ENCODE data around the gene RICTOR. TPM values are rescaled to one million over a fixed set of nuclear protein-coding genes. Genes with fewer than 3 reads are reported as not detected.

Gene RICTOR
- total RNA-seq, 4 donors from 2014 or later, result 21.7 to 46.7 (median 33.4) TPM

DNA sequence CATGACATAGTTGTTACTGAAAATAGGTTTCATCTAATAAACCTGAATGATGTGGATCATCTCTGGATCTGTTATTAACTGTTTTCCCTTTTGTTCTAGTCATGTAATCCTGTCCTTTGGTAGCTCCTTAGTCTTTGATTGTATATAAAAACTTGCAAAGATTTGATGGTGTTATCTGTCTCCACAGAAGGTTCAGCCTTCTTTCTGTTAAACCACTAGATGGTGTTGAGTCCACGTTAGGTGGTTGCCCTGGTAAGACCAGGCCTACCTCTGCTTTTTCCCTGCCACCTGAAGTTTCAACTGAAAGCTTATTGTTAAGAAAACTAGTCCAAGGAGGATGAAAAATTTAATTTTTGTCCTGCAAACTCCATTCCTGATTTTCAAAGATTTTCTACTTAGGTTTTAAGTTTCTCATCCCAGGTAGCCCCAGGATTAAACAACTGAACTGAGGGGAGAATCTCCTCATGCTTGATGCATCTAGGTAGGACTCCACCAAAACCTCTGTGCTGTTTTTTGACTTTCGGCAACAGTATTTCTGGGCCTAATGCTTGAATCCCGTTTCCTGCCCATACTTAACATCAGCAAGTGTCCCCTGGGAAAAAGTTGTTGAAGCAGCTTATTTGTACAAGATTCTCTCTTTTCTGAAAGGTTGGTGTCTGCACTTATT, 68.5 kb downstream of the RICTOR start:
- 90 to 94% methylated on average over 3 of the region's 3 CpGs for WGBS, 2 donors
- intact Hi-C loops (cut with DNase I; ENCODE audit: low total_unique reads), result no loop called here
- TF ChIP-seq, protein P1, sequence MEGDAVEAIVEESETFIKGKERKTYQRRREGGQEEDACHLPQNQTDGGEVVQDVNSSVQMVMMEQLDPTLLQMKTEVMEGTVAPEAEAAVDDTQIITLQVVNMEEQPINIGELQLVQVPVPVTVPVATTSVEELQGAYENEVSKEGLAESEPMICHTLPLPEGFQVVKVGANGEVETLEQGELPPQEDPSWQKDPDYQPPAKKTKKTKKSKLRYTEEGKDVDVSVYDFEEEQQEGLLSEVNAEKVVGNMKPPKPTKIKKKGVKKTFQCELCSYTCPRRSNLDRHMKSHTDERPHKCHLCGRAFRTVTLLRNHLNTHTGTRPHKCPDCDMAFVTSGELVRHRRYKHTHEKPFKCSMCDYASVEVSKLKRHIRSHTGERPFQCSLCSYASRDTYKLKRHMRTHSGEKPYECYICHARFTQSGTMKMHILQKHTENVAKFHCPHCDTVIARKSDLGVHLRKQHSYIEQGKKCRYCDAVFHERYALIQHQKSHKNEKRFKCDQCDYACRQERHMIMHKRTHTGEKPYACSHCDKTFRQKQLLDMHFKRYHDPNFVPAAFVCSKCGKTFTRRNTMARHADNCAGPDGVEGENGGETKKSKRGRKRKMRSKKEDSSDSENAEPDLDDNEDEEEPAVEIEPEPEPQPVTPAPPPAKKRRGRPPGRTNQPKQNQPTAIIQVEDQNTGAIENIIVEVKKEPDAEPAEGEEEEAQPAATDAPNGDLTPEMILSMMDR (IDR thresholded peaks at IDR 0.05), result no peak
- TF ChIP-seq POLR2A (IDR thresholded peaks at IDR 0.05), result no peak
- no peak overlapping the region for H3K4me3 ChIP-seq (ENCODE audit: low read depth, poor library complexity, severe bottlenecking)
- no peak for DNase-seq (ENCODE audit: low spot score in 2 of 2)

DNA sequence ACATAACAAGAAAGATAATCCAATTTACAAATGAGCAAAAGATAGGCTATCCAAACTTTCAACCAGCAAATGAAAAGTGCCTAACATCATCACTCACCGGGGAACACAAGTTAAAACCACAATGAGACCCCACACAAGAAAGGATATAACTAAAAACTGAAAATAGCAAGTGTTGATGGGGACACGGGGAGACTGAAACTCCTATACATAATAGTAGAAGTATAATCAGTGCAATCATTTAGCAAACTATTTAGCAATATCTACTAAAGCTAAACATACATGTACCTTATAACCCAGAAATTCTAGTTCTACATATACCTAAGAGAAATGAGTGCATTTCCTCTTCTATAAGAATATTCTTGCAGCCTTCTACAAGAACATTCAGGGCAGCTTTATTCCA, 72.5 kb downstream of the RICTOR start:
- intact Hi-C loops (cut with DNase I; ENCODE audit: low total_unique reads), result no loop called here
- DNase-seq (ENCODE audit: low spot score in 2 of 2), result no peak
- H3K4me3 ChIP-seq (ENCODE audit: low read depth, poor library complexity, severe bottlenecking), result no peak overlapping the region
- WGBS, 2 donors, result 89 to 93% methylated on average over 2 of the region's 2 CpGs
- TF ChIP-seq, protein P1 (IDR thresholded peaks at IDR 0.05), result no peak
- TF ChIP-seq POLR2A (IDR thresholded peaks at IDR 0.05), result no peak

DNA sequence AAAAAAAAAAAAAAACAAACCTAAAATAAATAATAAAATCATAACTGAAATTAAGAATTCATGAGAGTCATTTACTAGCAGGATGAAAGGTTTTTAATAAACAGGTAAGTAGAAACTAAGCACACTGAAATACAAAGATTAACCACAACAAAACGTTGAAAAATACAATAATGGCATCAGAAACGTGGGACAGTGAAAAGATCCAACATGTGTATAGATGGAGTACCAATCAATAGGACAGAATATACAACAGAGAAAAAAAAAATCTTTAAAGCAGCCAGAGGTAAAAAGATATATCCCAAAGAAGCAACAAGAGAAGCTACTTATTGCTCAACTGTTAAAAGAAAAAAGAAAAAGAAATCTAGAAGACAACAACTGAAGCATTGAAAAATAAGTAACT, 75.2 kb downstream of the RICTOR start:
- TF ChIP-seq, protein P1 (IDR thresholded peaks at IDR 0.05), result no peak
- TF ChIP-seq POLR2A (IDR thresholded peaks at IDR 0.05), result no peak
- no peak overlapping the region for H3K4me3 ChIP-seq (ENCODE audit: low read depth, poor library complexity, severe bottlenecking)
- intact Hi-C loops (cut with DNase I; ENCODE audit: low total_unique reads), result loop anchor here (10.0 kb wide), 1 partner anchor 76 kb away; the partner anchor contains the start of gene RICTOR
- 97% methylated on average over 2 of the region's 2 CpGs for WGBS, 2 donors
- no peak for DNase-seq (ENCODE audit: low spot score in 2 of 2)

DNA sequence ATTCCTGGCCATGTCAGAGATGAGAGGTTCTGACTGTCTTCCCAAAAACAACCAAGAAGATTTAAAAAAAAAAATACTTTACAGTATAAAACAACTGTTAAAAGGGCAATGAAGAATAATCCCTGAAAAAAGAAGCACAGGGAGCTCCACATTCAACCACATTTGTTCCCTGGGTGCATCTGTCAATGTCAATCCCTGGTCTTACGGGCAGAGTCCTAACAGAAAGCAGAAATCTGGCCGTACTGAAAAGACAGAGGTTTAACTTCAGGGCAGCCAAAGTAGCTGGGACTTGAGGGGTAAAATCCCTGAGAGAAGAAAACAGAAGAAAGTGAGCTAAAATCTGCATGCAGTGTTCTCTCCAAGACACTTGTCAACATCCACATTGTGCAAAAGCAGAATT, 76.6 kb downstream of the RICTOR start:
- DNase-seq (ENCODE audit: low spot score in 2 of 2), result no peak
- no peak overlapping the region for H3K4me3 ChIP-seq (ENCODE audit: low read depth, poor library complexity, severe bottlenecking)
- no peak for TF ChIP-seq POLR2A (IDR thresholded peaks at IDR 0.05)
- TF ChIP-seq, protein P1 (IDR thresholded peaks at IDR 0.05), result no peak
- WGBS, 2 donors, result 88 to 94% methylated on average over 2 of the region's 2 CpGs
- intact Hi-C loops (cut with DNase I; ENCODE audit: low total_unique reads), result loop anchor here (10.0 kb wide), 1 partner anchor 77 kb away; the partner anchor contains the start of gene RICTOR

DNA sequence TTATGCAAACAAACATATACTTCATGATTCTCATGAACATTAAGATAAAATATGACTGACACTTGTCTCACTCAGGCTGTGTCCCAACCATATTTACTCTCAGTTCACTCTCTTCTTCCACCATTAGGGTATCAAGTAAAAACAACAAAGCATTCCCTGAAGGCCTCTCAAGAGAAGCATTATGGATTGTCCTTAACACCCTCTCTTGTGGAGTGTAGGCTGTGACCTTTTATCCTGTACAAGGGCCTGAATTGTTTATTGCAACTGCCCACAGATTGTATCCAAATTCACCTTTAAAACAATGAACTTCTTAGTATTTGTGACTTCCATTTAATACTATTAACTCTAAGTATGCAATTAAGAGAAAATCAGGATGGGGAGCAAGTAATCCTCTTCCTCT, 78.1 kb downstream of the RICTOR start:
- H3K4me3 ChIP-seq (ENCODE audit: low read depth, poor library complexity, severe bottlenecking), result no peak overlapping the region
- DNase-seq (ENCODE audit: low spot score in 2 of 2), result no peak
- intact Hi-C loops (cut with DNase I; ENCODE audit: low total_unique reads), result loop anchor here (10.0 kb wide), 1 partner anchor 79 kb away; the partner anchor contains the start of gene RICTOR
- TF ChIP-seq, protein P1 (IDR thresholded peaks at IDR 0.05), result no peak
- TF ChIP-seq POLR2A (IDR thresholded peaks at IDR 0.05), result no peak

Data from lower leg skin (tissue), 4 donors.